SK-N-SH (cell line): ENCODE results near the gene SRMS. TPM values are rescaled to one million over a fixed set of nuclear protein-coding genes. Genes with fewer than 3 reads are reported as not detected.

Source experiments
- CTCF ChIA-PET: fragments of 300-600, 350-600 bp; formaldehyde crosslinking; extraction: SDS; loops from one replicate; lab custom pipeline; 2021; lab: Yijun Ruan, JAX
- POLR2A ChIA-PET: fragments of 350-600 bp; sonication (Branson Sonifier 250); formaldehyde crosslinking; extraction: SDS; loops from one replicate; lab custom pipeline; 2020; ENCODE audit warnings: antibody characterized with exemption, inconsistent platforms; lab: Yijun Ruan, JAX
- DNase-seq: peaks from one replicate; pipeline ENCODE4 v3.0.0; 2012
- H2AFZ ChIP-seq: fragments of 200-600 bp; sonication (generic); 2 replicates; pipeline ENCODE4 v1.8.1; 2016; ENCODE audit warnings: antibody characterized with exemption, mild to moderate bottlenecking, low read depth
- H3F3A ChIP-seq: fragments of 200-600 bp; sonication (generic); replicated peaks from 2 replicates; pipeline ENCODE3; 2016; ENCODE audit warnings: antibody characterized with exemption, mild to moderate bottlenecking; ENCODE audit not compliant: insufficient read depth
- H3K27ac ChIP-seq, 2 experiments: fragments of 200-500 bp in 1 of 2; fragments of 200-600 bp in 1 of 2; sonication (Bioruptor generic) in 1 of 2; sonication (generic), shearing (Covaris generic) in 1 of 2; 2 replicates each; pipeline versions ENCODE4 v1.5.1 to v1.6.1; 2014 to 2016; ENCODE audit warnings: low read depth in 2 of 2, inconsistent platforms in 1 of 2, low read length in 1 of 2, mild to moderate bottlenecking in 1 of 2, mixed read lengths in 1 of 2
- H3K27me3 ChIP-seq: fragments of 200-600 bp; sonication (generic), shearing (Covaris generic); 2 replicates; pipeline ENCODE4 v1.6.1; 2016; ENCODE audit warnings: mixed run types; ENCODE audit not compliant: insufficient read depth
- H3K36me3 ChIP-seq, 2 experiments: fragments of 200-500 bp in 1 of 2; fragments of 200-600 bp in 1 of 2; sonication (Bioruptor generic) in 1 of 2; sonication (generic) in 1 of 2; replicated peaks in 1 of 2; 2 replicates each; pipeline versions ENCODE3 to v1.5.1; 2014 to 2016; ENCODE audit warnings: low read length in 1 of 2, mild to moderate bottlenecking in 1 of 2; ENCODE audit not compliant: insufficient read depth in 2 of 2, control insufficient read depth in 1 of 2
- H3K4me1 ChIP-seq, 2 experiments: fragments of 200-500 bp in 1 of 2; fragments of 200-600 bp in 1 of 2; sonication (Bioruptor generic) in 1 of 2; sonication (generic), shearing (Covaris generic) in 1 of 2; 2 replicates each; pipeline versions ENCODE4 v1.5.1 to v1.6.1; 2014 to 2016; ENCODE audit warnings: low read depth in 1 of 2, low read length in 1 of 2, mixed run types in 1 of 2; ENCODE audit not compliant: insufficient read depth in 2 of 2, control insufficient read depth in 1 of 2
- H3K4me2 ChIP-seq: fragments of 200-600 bp; sonication (generic), shearing (Covaris generic); 2 replicates; pipeline ENCODE4 v1.6.1; 2017; ENCODE audit warnings: mixed run types
- H3K4me3 ChIP-seq, 2 experiments: fragments of 200-500 bp in 1 of 2; fragments of 200-600 bp in 1 of 2; sonication (Bioruptor generic) in 1 of 2; sonication (generic), shearing (Covaris generic) in 1 of 2; 2 replicates each; pipeline versions ENCODE4 v1.5.1 to v1.8.1; 2014 to 2016; ENCODE audit warnings: low read depth in 2 of 2, inconsistent platforms in 1 of 2, low read length in 1 of 2, mild to moderate bottlenecking in 1 of 2, mixed read lengths in 1 of 2, moderate library complexity in 1 of 2
- H3K79me2 ChIP-seq: fragments of 200-600 bp; sonication (generic); 2 replicates; pipeline ENCODE4 v1.8.1; 2017; ENCODE audit warnings: mild to moderate bottlenecking; ENCODE audit not compliant: insufficient read depth
- H3K9ac ChIP-seq: fragments of 200-600 bp; sonication (generic); 2 replicates; pipeline ENCODE4 v1.6.1; 2017; ENCODE audit warnings: mixed run types
- H3K9me2 ChIP-seq: fragments of 200-600 bp; sonication (generic); 2 replicates; pipeline ENCODE4 v1.6.1; 2017; ENCODE audit warnings: mixed run types
- H3K9me3 ChIP-seq: fragments of 200-600 bp; sonication (generic); 2 replicates; pipeline ENCODE4 v1.6.1; 2017; ENCODE audit warnings: mixed run types, mild to moderate bottlenecking, moderate library complexity
- H4K20me1 ChIP-seq: fragments of 200-600 bp; sonication (generic); 2 replicates; pipeline ENCODE4 v1.6.1; 2017; ENCODE audit warnings: mild to moderate bottlenecking, mixed run types; ENCODE audit not compliant: insufficient read depth
- CHD2 ChIP-seq: fragments of 150-350 bp; IDR thresholded peaks from 2 replicates; pipeline ENCODE4 v1.6.1; 2018; ENCODE audit warnings: low read length; ENCODE audit not compliant: partially characterized antibody
- CTCF ChIP-seq: fragments of 200-600 bp; sonication (generic); IDR thresholded peaks from 2 replicates; pipeline ENCODE4 v1.6.1; 2017; ENCODE audit warnings: antibody characterized with exemption, mild to moderate bottlenecking, moderate library complexity
- EP300 ChIP-seq, 2 experiments: IDR thresholded peaks; 2 replicates each; pipeline versions ENCODE4 v1.4.0 to v1.6.1; 2012; ENCODE audit warnings: borderline replicate concordance in 1 of 2, low read depth in 1 of 2, low read length in 1 of 2
- EZH2phosphoT487 ChIP-seq: fragments of 200-600 bp; sonication (generic); IDR thresholded peaks from 2 replicates; pipeline ENCODE4 v1.6.1; 2017; ENCODE audit warnings: low read depth, mixed run types, mild to moderate bottlenecking, antibody characterized with exemption, moderate library complexity, borderline replicate concordance
- JUND ChIP-seq: IDR thresholded peaks from 2 replicates; pipeline ENCODE4 v1.4.0; 2012
- MAX ChIP-seq: IDR thresholded peaks from 2 replicates; pipeline ENCODE4 v1.4.0; 2012; ENCODE audit warnings: low read depth
- PBX3 ChIP-seq: IDR thresholded peaks from 2 replicates; pipeline ENCODE4; 2012
- RCOR1 ChIP-seq: fragments of 150-350 bp; IDR thresholded peaks from 2 replicates; pipeline ENCODE4 v1.6.1; 2017; ENCODE audit warnings: antibody characterized with exemption, low read length
- SMC3 ChIP-seq: IDR thresholded peaks from 2 replicates; pipeline ENCODE4 v1.6.1; 2012; ENCODE audit warnings: low read depth, low read length, improper control_type of control experiment
- TAF1 ChIP-seq: IDR thresholded peaks from 2 replicates; pipeline ENCODE4 v1.6.1; 2012; ENCODE audit warnings: low read depth, mild to moderate bottlenecking, low read length, moderate library complexity, borderline replicate concordance
- YY1 ChIP-seq: IDR thresholded peaks from 2 replicates; pipeline ENCODE4 v1.4.0; 2012; ENCODE audit warnings: low read depth, mild to moderate bottlenecking
- ZBTB33 ChIP-seq: IDR thresholded peaks from 2 replicates; pipeline ENCODE4 v1.4.0; 2012; ENCODE audit warnings: low read depth, borderline replicate concordance
- WGBS: methylation state at CpG from one replicate; pipeline ENCODE4 v1.1.6; 2017; ENCODE audit warnings: low lambda C conversion rate; 5-methylcytosine and 5-hydroxymethylcytosine counted together
- polyA plus RNA-seq, 3 experiments: library from polyadenylated mRNA; depleted of rRNA; stranded (reverse); fragments of >200 nt; gene quantifications; 2 replicates each; pipeline ENCODE4 v1.2.3, GENCODE V29; 2012

The SRMS gene
- polyA plus RNA-seq, 1 of the 3 experiments (the other 2 are of a cell fraction) = not detected

GRCh38 chr20:63591147-63591533 is 43.6 kb upstream of the SRMS start:
- Histone ChIP-seq H3K4me3 (no peak overlapping the region), H3K9ac (no peak overlapping the region), H3K4me1 (no peaks in the 10 kb centered on the region), H3K9me2 (no peaks in the 10 kb centered on the region), H3F3A (no peaks in the 10 kb centered on the region), H3K27ac (no peak overlapping the region), H2AFZ (no peak overlapping the region), H3K27me3 (no peaks in the 10 kb centered on the region), H3K9me3 (no peaks in the 10 kb centered on the region), H3K36me3 (peaks cover 0 to 16% of the 10 kb centered on the region in 2 experiments), H3K79me2 (no peaks in the 10 kb centered on the region), H4K20me1 (no peaks in the 10 kb centered on the region), H3K4me2 (no peak overlapping the region)
- ChIA-PET POLR2A (no interaction called here), CTCF (interaction anchor here (1.5 kb wide), 1 partner anchor 18 kb away, joined by 4 read pairs; no protein-coding TSS in a partner anchor)
- 98% methylated on average over 4 of the region's 4 CpGs for WGBS
- no peak for DNase-seq
- TF ChIP-seq RCOR1 (no peak), SMC3 (no peak), CTCF (no peak), EP300 (IDR thresholded peaks at IDR 0.05; ENCODE audit: borderline replicate concordance in 1 of 2, low read depth in 1 of 2, low read length in 1 of 2) (no peak), PBX3 (no peak), JUND (no peak), TAF1 (no peak), MAX (no peak), YY1 (no peak), CHD2 (no peak), EZH2phosphoT487 (no peak), ZBTB33 (no peak)
